Ovary (tissue), 9 donors: ENCODE results near the gene HDAC5. TPM values are rescaled to one million over a fixed set of nuclear protein-coding genes. Genes with fewer than 3 reads are reported as not detected.
"Not testable (repeated sequence)": the region's sequence is repeated elsewhere in the genome, so short reads cannot be mapped to it uniquely, and the experiment has no call there.

ENCODE experiments used
- DNase-seq, 5 donors: peaks; one replicate each; pipeline ENCODE4 v3.0.0-alpha.2; 2019 to 2020
- H3K27ac ChIP-seq, 2 donors: fragments of 200-600 bp; one replicate each; pipeline versions ENCODE4 v1.5.1 to v1.8.0; 2019 to 2022
- H3K27me3 ChIP-seq: fragments of 200-600 bp; one replicate; pipeline ENCODE4 v1.8.0; 2022
- H3K36me3 ChIP-seq: fragments of 200-600 bp; sonication (generic); one replicate; pipeline ENCODE4 v1.5.1; 2019
- H3K4me1 ChIP-seq: one replicate; pipeline ENCODE4 v1.8.1; 2013; ENCODE audit warnings: mild to moderate bottlenecking, moderate library complexity; ENCODE audit not compliant: insufficient read depth
- H3K4me3 ChIP-seq: fragments of 200-600 bp; sonication (generic); one replicate; pipeline ENCODE4 v1.5.1; 2017
- H3K9me3 ChIP-seq, 2 donors: fragments of 200-600 bp in 1 of 2; sonication (generic) in 1 of 2; one replicate each; pipeline versions ENCODE4 v1.5.1 to v1.8.1; 2013 to 2019; ENCODE audit warnings: mild to moderate bottlenecking in 1 of 2, moderate library complexity in 1 of 2
- EP300 ChIP-seq: sonication (generic); formaldehyde crosslinking; IDR thresholded peaks from one replicate; pipeline ENCODE4 v1.6.1; 2017; ENCODE audit warnings: antibody characterized with exemption
- POLR2A ChIP-seq: fragments of 450-650 bp; IDR thresholded peaks from one replicate; pipeline ENCODE4 v1.6.1; 2017; ENCODE audit warnings: antibody characterized with exemption, mild to moderate bottlenecking, moderate library complexity
- WGBS, 3 donors: extraction: QIAGEN DNeasy Blood & Tissue Kit in 1 of 3; methylation state at CpG; one replicate each; pipeline versions ENCODE4 v1.1.5 to v1.1.7; 2013 to 2017; 5-methylcytosine and 5-hydroxymethylcytosine counted together
- intact Hi-C, 4 donors: fragments of 100-400 bp; cut with DNase I; formaldehyde crosslinking; loops; one replicate each; pipeline versions ENCODE4 v1.11.0 to v1.15.1; 2022 to 2023
- polyA plus RNA-seq, 2 donors: library from polyadenylated mRNA; stranded (reverse); fragments of 200-250 nt in 1 of 2; fragments of 350-450 nt in 1 of 2; fragmentation: Illumina TruSeq in 1 of 2; extraction: RNeasy Lipid Tissue Mini Kit (QIAGEN cat#74804) in 1 of 2; gene quantifications; one replicate each; pipeline ENCODE4 v1.2.3, GENCODE V29; 2013 to 2014
- total RNA-seq, 7 donors: library from RNA; depleted of rRNA in 2 of 7; stranded (reverse); fragments of >200 nt in 2 of 7; fragmentation: NEBNext Ultra II Directional in 3 of 7; extraction: Animal tissue kit (Norgen Biotek cat#: 25700) in 3 of 7; gene quantifications; one replicate each; pipeline versions ENCODE4 v1.1.0 to v1.2.4, GENCODE V29; 2016 to 2023
- TF ChIP-seq, protein P1 (sequence below), 3 donors: fragments of 450-650 bp in 2 of 3; fragments of 200-600 bp in 1 of 3; IDR thresholded peaks; one replicate each; pipeline versions ENCODE4 v1.5.1 to v1.8.0; 2016 to 2022; ENCODE audit warnings: antibody characterized with exemption in 3 of 3, mild to moderate bottlenecking in 1 of 3
- donor health status: DM: no; HTN: no; CAD: no; lungs with moderate emphysema.
- donor health status: DM: no; HTN: no; CAD: no.
- donor health status: Bipolar disorder and iron deficiency.
- donor health status: DM: yes; HTN: yes; CAD: no.
- donor health status: DM: no; HTN: no; CAD: no.
- donor health status: DM: yes; HTN: yes; CAD: no.

The HDAC5 gene
- total and polyA plus RNA-seq, 9 donors, result 11.4 to 97.6 (median 67.2) TPM

- TF ChIP-seq, protein P1, sequence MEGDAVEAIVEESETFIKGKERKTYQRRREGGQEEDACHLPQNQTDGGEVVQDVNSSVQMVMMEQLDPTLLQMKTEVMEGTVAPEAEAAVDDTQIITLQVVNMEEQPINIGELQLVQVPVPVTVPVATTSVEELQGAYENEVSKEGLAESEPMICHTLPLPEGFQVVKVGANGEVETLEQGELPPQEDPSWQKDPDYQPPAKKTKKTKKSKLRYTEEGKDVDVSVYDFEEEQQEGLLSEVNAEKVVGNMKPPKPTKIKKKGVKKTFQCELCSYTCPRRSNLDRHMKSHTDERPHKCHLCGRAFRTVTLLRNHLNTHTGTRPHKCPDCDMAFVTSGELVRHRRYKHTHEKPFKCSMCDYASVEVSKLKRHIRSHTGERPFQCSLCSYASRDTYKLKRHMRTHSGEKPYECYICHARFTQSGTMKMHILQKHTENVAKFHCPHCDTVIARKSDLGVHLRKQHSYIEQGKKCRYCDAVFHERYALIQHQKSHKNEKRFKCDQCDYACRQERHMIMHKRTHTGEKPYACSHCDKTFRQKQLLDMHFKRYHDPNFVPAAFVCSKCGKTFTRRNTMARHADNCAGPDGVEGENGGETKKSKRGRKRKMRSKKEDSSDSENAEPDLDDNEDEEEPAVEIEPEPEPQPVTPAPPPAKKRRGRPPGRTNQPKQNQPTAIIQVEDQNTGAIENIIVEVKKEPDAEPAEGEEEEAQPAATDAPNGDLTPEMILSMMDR (IDR thresholded peaks at IDR 0.05), result no peak
- TF ChIP-seq POLR2A (no peak), EP300 (no peak)
- Histone ChIP-seq H3K36me3 (no peaks in the 10 kb centered on the region), H3K27ac (no peak overlapping the region), H3K4me1 (no peaks in the 10 kb centered on the region), H3K4me3 (no peak overlapping the region), H3K9me3 (no peaks in the 10 kb centered on the region), H3K27me3 (no peaks in the 10 kb centered on the region)
- intact Hi-C loops, result loop anchor here in 1 of 4 donors (5.0 kb wide), 1 partner anchor 192 kb away; no protein-coding TSS in a partner anchor
- DNase-seq, result no peak
- WGBS, 3 donors, result 87 to 88% (median 88%) methylated on average over 7 of the region's 7 CpGs
Measured at GRCh38 chr17:44144966-44145739, 21.7 kb upstream of the HDAC5 start.

DNA sequence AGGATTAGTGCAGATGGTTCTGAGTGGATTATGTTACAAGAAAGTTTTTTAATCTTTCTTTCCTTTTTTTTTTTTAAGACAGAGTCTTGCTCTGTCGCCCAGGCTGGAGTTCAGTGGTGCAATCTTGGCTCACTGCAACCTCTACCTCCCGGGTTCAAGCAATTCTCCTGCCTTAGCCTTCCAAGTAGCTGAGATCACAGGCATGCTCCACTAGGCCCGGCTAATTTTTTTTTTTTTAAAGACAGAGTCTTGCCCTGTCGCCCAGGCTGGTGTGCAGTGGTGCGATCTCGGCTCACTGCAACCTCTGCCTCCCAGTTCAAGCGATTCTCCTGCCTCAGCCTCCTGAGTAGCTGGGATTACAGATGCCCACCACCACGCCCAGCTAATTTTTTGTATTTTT, 20.5 kb upstream of the HDAC5 start:
- H3K36me3 ChIP-seq, H3K9me3 ChIP-seq, H3K27ac ChIP-seq, H3K4me1 ChIP-seq, DNase-seq, H3K4me3 ChIP-seq, H3K27me3 ChIP-seq: not testable (repeated sequence)
- WGBS, 3 donors, result 89 to 90% (median 89%) methylated on average over 8 of the region's 8 CpGs
- intact Hi-C loops, result loop anchor here in 1 of 4 donors (5.0 kb wide), 1 partner anchor 193 kb away; no protein-coding TSS in a partner anchor

GRCh38 chr17:44137891-44138709, 14.7 kb upstream of the HDAC5 start:
- no peaks in the 10 kb centered on the region for H3K36me3 ChIP-seq
- intact Hi-C loops, result no loop called here
- no peaks in the 10 kb centered on the region for H3K4me1 ChIP-seq
- DNase-seq, result peak; percentile 76 to 90 (median 86)
- H3K9me3 ChIP-seq, result no peaks in the 10 kb centered on the region
- no peak overlapping the region for H3K4me3 ChIP-seq
- WGBS, 3 donors, result 1 to 2% (median 1%) methylated on average over 20 of the region's 20 CpGs
- H3K27me3 ChIP-seq, result no peaks in the 10 kb centered on the region
- H3K27ac ChIP-seq, result no peak overlapping the region
- TF ChIP-seq EP300, result no peak
- TF ChIP-seq POLR2A, result peak; percentile 10
- TF ChIP-seq, protein P1 (IDR thresholded peaks at IDR 0.05), result no peak

- no peaks in the 10 kb centered on the region for H3K27me3 ChIP-seq
- no peaks in the 10 kb centered on the region for H3K36me3 ChIP-seq
- no peak overlapping the region for H3K27ac ChIP-seq
- TF ChIP-seq POLR2A, result no peak
- TF ChIP-seq, protein P1 (IDR thresholded peaks at IDR 0.05), result no peak
- DNase-seq, result no peak
- H3K9me3 ChIP-seq, result no peaks in the 10 kb centered on the region
- no peaks in the 10 kb centered on the region for H3K4me1 ChIP-seq
- WGBS, 3 donors, result 86 to 88% (median 87%) methylated on average over 9 of the region's 9 CpGs
- intact Hi-C loops, result no loop called here
- H3K4me3 ChIP-seq, result no peak overlapping the region
Measured at GRCh38 chr17:44134752-44135568, 11.5 kb upstream of the HDAC5 start.
